Measurements from ENCODE around the gene SGMS1. TPM values are rescaled to one million over a fixed set of nuclear protein-coding genes. Genes with fewer than 3 reads are reported as not detected.
"Not testable (repeated sequence)": the region's sequence is repeated elsewhere in the genome, so short reads cannot be mapped to it uniquely, and the experiment has no call there.

SGMS1 gene
- total RNA-seq, 2 experiments from 2014 or later = 8.1 to 8.8 TPM

GRCh38 chr10:50503156-50503555 is 120.6 kb downstream of the SGMS1 start:
- H3K27me3 Mint-ChIP-seq (ENCODE audit: low read depth); CTCF ChIA-PET; H3K9me3 Mint-ChIP-seq; H3K27ac Mint-ChIP-seq; intact Hi-C loops (cut with micrococcal nuclease); DNase-seq; H3K4me3 Mint-ChIP-seq: not testable (repeated sequence)
- peaks cover 46% of the 10 kb centered on the region for H3K4me1 Mint-ChIP-seq (ENCODE audit: low read depth)
- peaks cover 11% of the 10 kb centered on the region for H3K36me3 Mint-ChIP-seq (ENCODE audit: low read depth)

DNA sequence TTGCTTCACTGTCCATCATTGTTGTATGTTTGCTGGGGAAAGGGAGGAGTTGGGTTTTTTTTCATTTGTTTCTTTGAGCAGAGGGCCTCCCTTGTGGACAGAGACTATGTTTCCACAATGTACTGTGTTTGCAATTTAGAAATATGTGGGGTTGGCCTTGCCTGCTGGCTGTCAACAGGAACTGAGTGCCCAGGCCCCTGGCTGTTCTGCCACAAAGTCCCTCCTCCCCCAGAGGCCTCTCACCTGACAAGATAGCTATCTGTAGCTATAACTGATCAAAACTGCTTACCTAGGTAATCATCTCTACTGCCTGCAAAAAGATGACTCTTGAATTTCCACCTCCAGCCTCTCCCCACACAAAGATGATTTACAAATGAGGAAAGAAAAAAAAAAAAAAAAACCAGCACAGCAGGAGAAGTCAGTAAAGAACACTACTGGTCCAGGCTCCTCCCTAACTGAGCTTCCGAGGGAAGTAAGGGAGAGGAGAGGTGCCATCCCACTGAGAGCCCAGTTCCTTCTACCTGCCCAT is 121.8 kb downstream of the SGMS1 start:
- intact Hi-C loops (cut with micrococcal nuclease) = no loop called here
- no peak overlapping the region for H3K27ac Mint-ChIP-seq
- no peak overlapping the region for H3K4me3 Mint-ChIP-seq
- CTCF ChIA-PET = no interaction called here
- H3K27me3 Mint-ChIP-seq (ENCODE audit: low read depth) = no peaks in the 10 kb centered on the region
- H3K9me3 Mint-ChIP-seq = no peaks in the 10 kb centered on the region
- peak; percentile 14 for DNase-seq
- H3K4me1 Mint-ChIP-seq (ENCODE audit: low read depth) = peaks cover 53% of the 10 kb centered on the region
- peaks cover 11% of the 10 kb centered on the region for H3K36me3 Mint-ChIP-seq (ENCODE audit: low read depth)

DNA sequence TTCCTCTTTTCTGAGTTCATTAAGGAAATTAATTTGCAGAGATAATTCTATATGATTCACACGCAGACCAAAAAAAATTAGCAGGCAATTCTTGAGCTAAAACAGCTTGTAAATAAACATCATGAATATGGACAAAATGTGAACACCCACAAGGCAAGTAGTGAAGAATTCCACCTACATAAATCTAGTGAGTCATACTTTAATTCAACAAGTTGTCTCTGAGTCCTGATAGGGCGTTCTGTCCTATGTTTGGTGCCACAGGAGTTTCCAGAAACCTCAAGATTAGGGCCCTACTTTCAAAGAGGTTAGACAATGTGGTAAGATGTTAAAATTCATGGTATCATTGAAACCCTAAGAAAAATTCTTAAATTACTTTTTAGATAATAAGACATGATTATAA is 122.3 kb downstream of the SGMS1 start:
- Mint-ChIP-seq H3K27me3 (ENCODE audit: low read depth) (no peaks in the 10 kb centered on the region), H3K36me3 (ENCODE audit: low read depth) (peaks cover 11% of the 10 kb centered on the region), H3K9me3 (no peaks in the 10 kb centered on the region), H3K4me3 (no peak overlapping the region), H3K27ac (no peak overlapping the region), H3K4me1 (ENCODE audit: low read depth) (peaks cover 56% of the 10 kb centered on the region)
- CTCF ChIA-PET = no interaction called here
- DNase-seq = no peak
- intact Hi-C loops (cut with micrococcal nuclease) = no loop called here

DNA sequence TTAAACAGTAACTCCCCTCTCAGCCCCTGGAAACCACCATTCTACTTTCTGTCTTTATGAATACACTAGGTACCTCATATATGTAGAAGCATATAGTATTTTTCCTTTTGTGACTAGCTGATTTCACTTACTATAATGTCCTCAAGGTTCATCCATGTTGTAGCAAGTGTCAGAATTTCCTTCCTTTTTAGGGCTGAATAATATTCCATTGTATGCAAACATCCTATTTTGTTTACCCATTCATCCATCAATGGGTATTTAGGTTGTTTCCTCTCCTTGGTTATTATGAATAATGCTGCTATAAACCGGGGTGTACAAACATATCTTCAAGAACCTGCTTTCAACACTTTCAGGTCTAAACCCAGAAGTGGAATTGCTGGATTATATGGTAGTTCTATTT is 125.3 kb downstream of the SGMS1 start:
- no peaks in the 10 kb centered on the region for H3K27me3 Mint-ChIP-seq (ENCODE audit: low read depth)
- no peak for DNase-seq
- peaks cover 15% of the 10 kb centered on the region for H3K36me3 Mint-ChIP-seq (ENCODE audit: low read depth)
- no peak overlapping the region for H3K4me3 Mint-ChIP-seq
- intact Hi-C loops (cut with micrococcal nuclease) = loop anchor here (1.0 kb wide), 2 partner anchors 10 to 66 kb away; no protein-coding TSS in a partner anchor
- no peak overlapping the region for H3K27ac Mint-ChIP-seq
- peaks cover 2% of the 10 kb centered on the region for H3K9me3 Mint-ChIP-seq
- peaks cover 49% of the 10 kb centered on the region for H3K4me1 Mint-ChIP-seq (ENCODE audit: low read depth)
- CTCF ChIA-PET = no interaction called here

DNA sequence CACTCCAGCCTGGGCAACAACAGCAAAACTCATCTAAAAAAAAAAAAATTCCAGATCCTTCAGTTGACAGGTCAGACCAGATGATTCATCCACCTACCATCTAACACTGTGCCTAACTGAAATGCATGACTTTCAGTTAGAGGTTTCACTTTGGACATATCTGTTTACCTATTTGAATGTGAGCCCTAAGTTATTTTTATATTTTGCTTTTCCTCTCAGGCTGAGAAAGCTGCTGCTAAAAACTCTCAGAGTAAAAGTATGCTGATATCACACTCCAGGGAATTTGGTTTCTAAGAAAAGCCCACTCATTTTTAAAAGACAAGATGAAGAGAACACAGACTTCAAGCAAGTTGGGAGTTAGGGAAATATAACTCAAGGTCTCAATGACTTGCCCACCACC is 126.0 kb downstream of the SGMS1 start:
- Mint-ChIP-seq H3K27ac (peak overlapping the region; percentile 54), H3K27me3 (ENCODE audit: low read depth) (no peaks in the 10 kb centered on the region), H3K9me3 (peaks cover 4% of the 10 kb centered on the region), H3K36me3 (ENCODE audit: low read depth) (peaks cover 20% of the 10 kb centered on the region), H3K4me1 (ENCODE audit: low read depth) (peaks cover 42% of the 10 kb centered on the region), H3K4me3 (no peak overlapping the region)
- CTCF ChIA-PET = no interaction called here
- DNase-seq = no peak
- intact Hi-C loops (cut with micrococcal nuclease) = loop anchor here (1.0 kb wide), 2 partner anchors 11 to 65 kb away; no protein-coding TSS in a partner anchor

GRCh38 chr10:50496228-50496627 is 127.5 kb downstream of the SGMS1 start:
- Mint-ChIP-seq H3K27me3 (ENCODE audit: low read depth) (no peaks in the 10 kb centered on the region), H3K9me3 (peaks cover 7% of the 10 kb centered on the region), H3K27ac (no peak overlapping the region), H3K36me3 (ENCODE audit: low read depth) (peaks cover 27% of the 10 kb centered on the region), H3K4me3 (no peak overlapping the region), H3K4me1 (ENCODE audit: low read depth) (peaks cover 28% of the 10 kb centered on the region)
- intact Hi-C loops (cut with micrococcal nuclease) = no loop called here
- no peak for DNase-seq
- CTCF ChIA-PET = interaction anchor here (1.0 kb wide), 1 partner anchor 23 kb away, joined by 3 read pairs; no protein-coding TSS in a partner anchor

GRCh38 chr10:50490241-50490640 is 133.5 kb downstream of the SGMS1 start:
- intact Hi-C loops (cut with micrococcal nuclease) = no loop called here
- H3K4me3 Mint-ChIP-seq = no peak overlapping the region
- no peaks in the 10 kb centered on the region for H3K27me3 Mint-ChIP-seq (ENCODE audit: low read depth)
- no peak overlapping the region for H3K27ac Mint-ChIP-seq
- peaks cover 10% of the 10 kb centered on the region for H3K4me1 Mint-ChIP-seq (ENCODE audit: low read depth)
- peaks cover 42% of the 10 kb centered on the region for H3K36me3 Mint-ChIP-seq (ENCODE audit: low read depth)
- peaks cover 20% of the 10 kb centered on the region for H3K9me3 Mint-ChIP-seq
- DNase-seq = no peak
- CTCF ChIA-PET = interaction anchor here (0.8 kb wide), 1 partner anchor 17 kb away, joined by 3 read pairs; no protein-coding TSS in a partner anchor

GRCh38 chr10:50484550-50484949 is 139.2 kb downstream of the SGMS1 start:
- Mint-ChIP-seq H3K9me3 (peaks cover 31% of the 10 kb centered on the region), H3K36me3 (ENCODE audit: low read depth) (peaks cover 59% of the 10 kb centered on the region), H3K4me1 (ENCODE audit: low read depth) (peaks cover 11% of the 10 kb centered on the region)
- intact Hi-C loops (cut with micrococcal nuclease); H3K27ac Mint-ChIP-seq; DNase-seq; H3K4me3 Mint-ChIP-seq; CTCF ChIA-PET; H3K27me3 Mint-ChIP-seq (ENCODE audit: low read depth): not testable (repeated sequence)

DNA sequence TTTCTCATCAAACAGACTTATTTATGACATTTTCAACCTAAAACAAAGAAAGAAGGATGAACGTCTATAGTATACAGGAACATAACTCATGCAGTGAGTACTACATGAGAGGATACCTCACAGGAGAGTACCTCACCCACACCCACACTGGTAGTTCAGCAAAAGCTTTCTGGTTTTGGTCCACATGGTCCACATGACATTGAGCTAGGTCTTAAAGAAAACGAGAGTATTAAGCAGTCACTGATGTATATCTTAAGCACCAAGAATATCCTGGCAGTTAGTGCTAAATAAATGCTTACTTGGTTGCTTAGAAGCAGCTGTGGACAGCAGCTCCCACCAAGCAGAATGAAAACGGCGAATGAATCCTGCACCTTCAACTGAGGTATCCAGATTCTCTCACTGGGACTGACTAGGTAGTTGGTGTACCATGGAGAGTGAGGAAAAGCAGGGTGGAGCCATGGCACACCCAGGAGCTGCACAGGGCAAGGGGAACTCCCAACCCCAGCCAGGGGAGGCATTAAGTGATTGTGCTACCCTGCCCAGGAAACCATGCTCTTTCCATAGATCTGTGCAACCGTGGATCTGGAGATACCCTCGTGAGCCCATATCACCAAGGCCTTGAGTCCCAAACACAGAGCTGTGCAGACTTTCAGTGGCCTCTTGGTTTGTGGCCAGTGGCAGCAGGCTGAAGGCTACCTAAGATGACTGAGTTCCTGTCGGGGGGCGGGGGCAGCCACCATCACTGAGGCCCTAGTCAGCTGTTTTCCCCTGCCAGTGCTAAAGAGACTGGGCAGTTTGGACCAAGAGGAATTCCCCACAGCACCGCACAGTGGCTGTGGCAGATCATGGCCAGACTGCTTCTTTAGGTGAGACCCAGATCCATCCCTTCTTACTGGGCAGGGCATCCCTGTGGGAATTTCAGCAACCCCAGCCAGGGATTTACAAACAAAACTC is 143.4 kb downstream of the SGMS1 start:
- H3K4me3 Mint-ChIP-seq = no peak overlapping the region
- peaks cover 5% of the 10 kb centered on the region for H3K4me1 Mint-ChIP-seq (ENCODE audit: low read depth)
- DNase-seq = no peak
- peaks cover 24% of the 10 kb centered on the region for H3K9me3 Mint-ChIP-seq
- peaks cover 63% of the 10 kb centered on the region for H3K36me3 Mint-ChIP-seq (ENCODE audit: low read depth)
- CTCF ChIA-PET = no interaction called here
- H3K27ac Mint-ChIP-seq = no peak overlapping the region
- H3K27me3 Mint-ChIP-seq (ENCODE audit: low read depth) = no peaks in the 10 kb centered on the region
- intact Hi-C loops (cut with micrococcal nuclease) = no loop called here

DNA sequence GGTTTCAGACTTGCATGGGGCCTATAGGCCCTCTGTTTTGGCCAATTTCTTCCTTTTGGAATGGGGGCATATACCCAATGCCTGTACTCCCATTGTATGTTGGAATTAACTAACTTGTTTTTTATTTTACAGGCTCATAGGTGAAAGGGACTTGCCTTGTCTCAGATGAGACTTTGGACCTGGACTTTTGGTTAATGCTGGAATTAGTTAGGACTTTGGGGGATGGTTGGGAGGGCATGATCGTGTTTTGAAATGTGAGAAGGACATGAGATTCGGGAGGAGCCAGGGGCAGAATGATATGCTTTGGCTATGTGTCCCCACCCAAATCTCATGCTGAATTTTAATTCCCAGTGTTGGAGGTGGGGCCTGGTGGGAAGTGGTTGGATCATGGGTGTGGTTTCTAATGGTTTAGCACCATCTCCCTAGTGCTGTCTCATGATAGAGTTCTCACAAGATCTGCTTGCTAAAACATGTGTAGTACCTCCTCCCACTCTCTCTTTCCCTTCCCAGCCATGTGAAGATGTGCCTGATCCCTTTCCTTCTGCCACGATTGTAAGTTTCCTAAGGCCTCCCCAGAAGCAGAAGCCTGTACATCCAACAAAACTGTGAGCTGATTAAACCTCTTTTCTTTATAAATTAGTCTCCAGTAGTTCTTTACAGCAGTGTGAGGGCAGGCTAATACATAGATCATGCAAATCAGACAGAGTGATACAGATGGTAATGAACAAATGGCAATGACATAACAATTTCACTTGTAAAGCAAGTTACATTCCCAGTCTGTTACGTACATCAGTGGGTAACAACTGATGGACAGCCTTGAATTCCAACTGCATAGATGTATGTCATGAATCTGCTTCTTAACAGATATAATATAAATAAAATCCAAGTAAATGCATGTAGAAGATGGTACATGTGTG is 146.2 kb downstream of the SGMS1 start:
- peaks cover 39% of the 10 kb centered on the region for H3K36me3 Mint-ChIP-seq (ENCODE audit: low read depth)
- intact Hi-C loops (cut with micrococcal nuclease) = no loop called here

GRCh38 chr10:50473756-50474155 is 150.0 kb downstream of the SGMS1 start:
- CTCF ChIA-PET = interaction anchor here (1.2 kb wide), 1 partner anchor 16 kb away, joined by 3 read pairs; no protein-coding TSS in a partner anchor
- H3K4me3 Mint-ChIP-seq = no peak overlapping the region

More for the DNA sequence above, 146.2 kb downstream of the SGMS1 start:
- peaks cover 3% of the 10 kb centered on the region for H3K4me1 Mint-ChIP-seq (ENCODE audit: low read depth)
- CTCF ChIA-PET = interaction anchor here (0.6 kb wide), 1 partner anchor 255 kb away, joined by 4 read pairs; no protein-coding TSS in a partner anchor
- H3K27me3 Mint-ChIP-seq (ENCODE audit: low read depth) = no peaks in the 10 kb centered on the region
- H3K4me3 Mint-ChIP-seq = no peak overlapping the region
- peaks cover 5% of the 10 kb centered on the region for H3K9me3 Mint-ChIP-seq
- no peak for DNase-seq
- no peak overlapping the region for H3K27ac Mint-ChIP-seq

DNA sequence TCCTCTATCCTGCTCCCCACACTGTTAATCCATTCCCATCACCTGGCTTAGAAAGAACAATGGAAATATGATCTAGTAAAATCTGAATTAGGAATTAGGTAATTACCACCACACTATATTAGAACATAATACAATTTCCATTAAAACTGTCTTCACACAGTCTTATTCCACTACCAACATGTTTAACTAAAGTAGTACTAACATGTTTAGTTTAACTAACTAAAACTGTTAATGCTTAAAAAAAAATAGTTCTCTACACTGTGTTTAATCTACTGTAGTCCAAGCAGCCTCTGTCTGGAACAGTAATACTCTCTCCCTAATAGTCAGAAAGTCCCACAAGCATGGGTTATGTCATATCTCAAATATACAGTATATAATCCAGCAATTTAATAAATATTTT is 150.8 kb downstream of the SGMS1 start:
- Mint-ChIP-seq H3K4me3 (no peak overlapping the region), H3K4me1 (ENCODE audit: low read depth) (peaks cover 39% of the 10 kb centered on the region), H3K36me3 (ENCODE audit: low read depth) (peaks cover 15% of the 10 kb centered on the region), H3K9me3 (peaks cover 5% of the 10 kb centered on the region), H3K27ac (no peak overlapping the region), H3K27me3 (ENCODE audit: low read depth) (no peaks in the 10 kb centered on the region)
- CTCF ChIA-PET = interaction anchor here (1.2 kb wide), 1 partner anchor 17 kb away, joined by 3 read pairs; no protein-coding TSS in a partner anchor
- no peak for DNase-seq
- intact Hi-C loops (cut with micrococcal nuclease) = no loop called here

More at GRCh38 chr10:50473756-50474155, 150.0 kb downstream of the SGMS1 start:
- no peak for DNase-seq
- Mint-ChIP-seq H3K27ac (no peak overlapping the region), H3K36me3 (ENCODE audit: low read depth) (peaks cover 18% of the 10 kb centered on the region), H3K27me3 (ENCODE audit: low read depth) (no peaks in the 10 kb centered on the region), H3K4me1 (ENCODE audit: low read depth) (peaks cover 30% of the 10 kb centered on the region), H3K9me3 (peaks cover 5% of the 10 kb centered on the region)
- intact Hi-C loops (cut with micrococcal nuclease) = no loop called here

Data from activated naive CD4-positive, alpha-beta T cell treated with anti-CD3 and anti-CD28 coated beads for 36 hours (primary cell).